22Rv1 (cell line): ENCODE results near the gene SEC14L2.

ENCODE experiments used
- H3K27ac ChIP-seq: fragments of 450-650 bp; 2 replicates; pipeline ENCODE4 v1.5.1; 2017
- ZFX ChIP-seq: fragments of 450-650 bp; IDR thresholded peaks from 2 replicates; pipeline ENCODE4 v1.6.1; 2017; ENCODE audit warnings: antibody characterized with exemption, borderline replicate concordance
- TF ChIP-seq, protein P1 (sequence below): fragments of 450-650 bp; IDR thresholded peaks from 2 replicates; pipeline ENCODE4 v1.5.1; 2017; ENCODE audit warnings: mild to moderate bottlenecking

SEC14L2 gene

GRCh38 chr22:30436196-30436595 is 39.4 kb downstream of the SEC14L2 start:
- TF ChIP-seq ZFX = no peak
- TF ChIP-seq, protein P1, sequence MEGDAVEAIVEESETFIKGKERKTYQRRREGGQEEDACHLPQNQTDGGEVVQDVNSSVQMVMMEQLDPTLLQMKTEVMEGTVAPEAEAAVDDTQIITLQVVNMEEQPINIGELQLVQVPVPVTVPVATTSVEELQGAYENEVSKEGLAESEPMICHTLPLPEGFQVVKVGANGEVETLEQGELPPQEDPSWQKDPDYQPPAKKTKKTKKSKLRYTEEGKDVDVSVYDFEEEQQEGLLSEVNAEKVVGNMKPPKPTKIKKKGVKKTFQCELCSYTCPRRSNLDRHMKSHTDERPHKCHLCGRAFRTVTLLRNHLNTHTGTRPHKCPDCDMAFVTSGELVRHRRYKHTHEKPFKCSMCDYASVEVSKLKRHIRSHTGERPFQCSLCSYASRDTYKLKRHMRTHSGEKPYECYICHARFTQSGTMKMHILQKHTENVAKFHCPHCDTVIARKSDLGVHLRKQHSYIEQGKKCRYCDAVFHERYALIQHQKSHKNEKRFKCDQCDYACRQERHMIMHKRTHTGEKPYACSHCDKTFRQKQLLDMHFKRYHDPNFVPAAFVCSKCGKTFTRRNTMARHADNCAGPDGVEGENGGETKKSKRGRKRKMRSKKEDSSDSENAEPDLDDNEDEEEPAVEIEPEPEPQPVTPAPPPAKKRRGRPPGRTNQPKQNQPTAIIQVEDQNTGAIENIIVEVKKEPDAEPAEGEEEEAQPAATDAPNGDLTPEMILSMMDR = no peak
- no peak overlapping the region for H3K27ac ChIP-seq

GRCh38 chr22:30438559-30438958 is 41.7 kb downstream of the SEC14L2 start:
- no peak overlapping the region for H3K27ac ChIP-seq
- no peak for TF ChIP-seq ZFX
- TF ChIP-seq, protein P1 = no peak

DNA sequence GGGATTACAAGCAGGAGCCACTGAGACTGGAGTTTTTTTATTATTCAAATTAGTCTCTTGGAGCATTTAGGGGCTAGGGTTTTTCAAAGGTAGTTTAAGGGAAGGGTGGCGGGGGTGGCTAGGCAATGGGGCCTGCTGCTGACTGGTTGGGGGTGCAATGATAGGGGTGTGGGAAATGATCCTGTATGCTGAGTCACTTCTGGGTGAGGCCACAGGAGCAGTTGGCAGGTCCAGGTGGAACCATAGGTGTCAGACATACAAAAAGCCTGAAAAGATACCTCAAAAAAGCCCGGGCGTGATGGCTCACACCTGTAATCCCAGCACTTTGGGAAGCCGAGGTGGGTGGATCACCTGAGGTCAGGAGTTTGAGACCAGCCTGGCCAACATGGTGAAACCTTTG is 42.4 kb downstream of the SEC14L2 start:
- TF ChIP-seq, protein P1 = no peak
- TF ChIP-seq ZFX = no peak
- no peak overlapping the region for H3K27ac ChIP-seq

GRCh38 chr22:30439836-30440235 is 43.0 kb downstream of the SEC14L2 start:
- no peak for TF ChIP-seq ZFX
- TF ChIP-seq, protein P1 = no peak

DNA sequence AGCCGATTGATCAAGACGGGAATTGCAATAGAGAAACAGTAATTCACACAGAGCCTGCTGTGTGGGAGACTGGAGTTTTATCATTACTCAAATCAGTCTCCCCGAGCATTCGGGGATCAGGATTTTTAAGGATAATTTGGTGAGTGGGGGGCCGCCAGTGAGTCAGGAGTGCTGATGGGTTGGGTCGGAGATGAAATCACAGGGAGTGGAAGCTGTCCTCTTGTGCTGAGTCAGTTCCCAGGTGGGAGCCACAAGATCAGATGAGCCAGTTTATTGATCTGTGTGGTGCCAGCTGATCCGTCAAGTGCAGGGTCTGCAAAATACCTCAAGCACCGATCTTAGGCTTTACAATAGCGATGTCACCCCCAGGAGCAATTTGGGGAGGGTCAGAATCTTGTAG is 44.3 kb downstream of the SEC14L2 start:
- no peak overlapping the region for H3K27ac ChIP-seq
- TF ChIP-seq ZFX = no peak
- TF ChIP-seq, protein P1 = no peak

More at GRCh38 chr22:30439836-30440235, 43.0 kb downstream of the SEC14L2 start:
- no peak overlapping the region for H3K27ac ChIP-seq

DNA sequence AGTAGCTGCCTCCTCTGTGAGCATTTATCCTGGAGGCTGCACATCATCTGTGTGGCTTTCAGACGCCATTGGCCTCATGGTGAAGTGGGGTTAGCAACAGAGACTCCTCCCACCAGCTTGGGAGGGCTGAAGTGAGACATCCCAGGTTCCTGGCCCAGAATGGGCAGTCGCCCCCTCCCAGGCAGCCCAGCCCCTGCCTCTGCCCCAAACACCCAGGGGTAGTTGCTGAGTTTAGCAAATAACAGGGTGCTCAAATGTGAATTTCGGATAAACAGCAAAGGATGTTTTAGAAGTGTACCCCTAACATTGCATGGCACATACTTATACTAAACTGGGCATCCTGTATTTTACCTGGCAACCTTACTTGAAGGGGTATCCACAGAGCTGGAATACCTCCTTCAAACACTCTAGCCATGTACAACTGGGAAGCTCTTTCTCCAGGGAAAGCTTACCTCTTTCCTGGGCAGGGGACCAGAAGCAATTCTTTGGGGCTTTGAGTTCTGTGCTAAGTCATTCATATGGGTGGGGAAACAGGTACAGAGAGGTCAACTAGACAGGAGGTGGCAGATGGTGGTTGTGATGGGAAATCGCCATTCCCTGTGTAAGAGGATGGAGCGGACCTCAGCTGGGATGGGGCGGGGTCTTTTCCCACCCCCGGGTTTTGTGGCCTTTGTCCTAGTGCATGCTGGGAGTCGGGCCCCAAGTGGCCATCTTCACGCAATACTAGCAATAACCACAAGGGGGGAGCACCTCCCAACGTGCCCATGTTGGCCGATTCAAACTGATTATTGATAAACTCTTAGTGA is 48.0 kb downstream of the SEC14L2 start:
- H3K27ac ChIP-seq = no peak overlapping the region
- TF ChIP-seq ZFX = no peak
- TF ChIP-seq, protein P1 = peak; percentile 83

GRCh38 chr22:30445438-30446145 is 48.8 kb downstream of the SEC14L2 start:
- TF ChIP-seq, protein P1 = peak; percentile 59
- TF ChIP-seq ZFX = no peak
- no peak overlapping the region for H3K27ac ChIP-seq
